PC-3 (cell line): ENCODE data around the gene UGT3A2. TPM values are rescaled to one million over a fixed set of nuclear protein-coding genes. Genes with fewer than 3 reads are reported as not detected.

Source experiments
- ATAC-seq: fragments of 200-7000 bp; cut with Tn5 transposase; 2 replicates; pipeline ENCODE4 v1.9.1; 2020; ENCODE audit warnings: mild to moderate bottlenecking, moderate library complexity
- BruUV-seq: library from RNA; stranded (reverse); fragments of 400-500 nt; replicated peaks from 2 replicates; lab custom pipeline; 2021; lab: Mats Ljungman, UMichigan
- CTCF ChIA-PET: fragments of 300-600 bp; sonication (Branson Sonifier 250); formaldehyde crosslinking; loops from one replicate; lab custom pipeline; 2022; ENCODE audit warnings: antibody characterized with exemption; lab: Charles Lee
- POLR2A ChIA-PET: fragments of 300-600 bp; sonication (Branson Sonifier 250); formaldehyde crosslinking; loops from one replicate; lab custom pipeline; 2022; ENCODE audit warnings: antibody characterized with exemption; ENCODE audit not compliant: unreplicated experiment; lab: Charles Lee
- DNase-seq: peaks from one replicate; pipeline ENCODE4 v3.0.0-alpha.2; 2015
- H2AFZ ChIP-seq: fragments of 300-600 bp; sonication (generic); 2 replicates; pipeline ENCODE4 v1.6.0; 2016; ENCODE audit warnings: antibody characterized with exemption, low read length
- H3F3A ChIP-seq: fragments of 300-600 bp; sonication (generic); one replicate; pipeline ENCODE4 v1.6.0; 2017; ENCODE audit warnings: antibody characterized with exemption, low read length, control low read depth, mild to moderate bottlenecking; ENCODE audit not compliant: unreplicated experiment
- H3K27ac ChIP-seq: fragments of 300-600 bp; sonication (generic); 2 replicates; pipeline ENCODE4 v1.5.1; 2016; ENCODE audit warnings: mild to moderate bottlenecking, low read length
- H3K27me3 ChIP-seq: fragments of 300-600 bp; sonication (generic); 2 replicates; pipeline ENCODE4 v1.6.1; 2016; ENCODE audit warnings: low read length, mixed read lengths
- H3K36me3 ChIP-seq: fragments of 300-600 bp; sonication (generic); 2 replicates; pipeline ENCODE4 v1.6.1; 2016; ENCODE audit warnings: low read depth, mixed run types, low read length, mixed read lengths
- H3K4me1 ChIP-seq: fragments of 300-600 bp; sonication (generic); 2 replicates; pipeline ENCODE4 v1.5.1; 2016; ENCODE audit warnings: low read length; ENCODE audit not compliant: insufficient read depth
- H3K4me2 ChIP-seq: fragments of 300-600 bp; sonication (generic); 2 replicates; pipeline ENCODE4 v1.6.0; 2016; ENCODE audit warnings: low read length
- H3K4me3 ChIP-seq: fragments of 300-600 bp; sonication (generic); 2 replicates; pipeline ENCODE4 v1.5.1; 2016; ENCODE audit warnings: mild to moderate bottlenecking, low read length, mixed read lengths
- H3K79me2 ChIP-seq: fragments of 300-600 bp; sonication (generic); 2 replicates; pipeline ENCODE4 v1.6.1; 2017; ENCODE audit warnings: low read length, mixed read lengths
- H3K9ac ChIP-seq: fragments of 300-600 bp; sonication (generic); 2 replicates; pipeline ENCODE4 v1.6.0; 2016; ENCODE audit warnings: mild to moderate bottlenecking, low read length
- H3K9me2 ChIP-seq: fragments of 300-600 bp; sonication (generic); replicated peaks from 2 replicates; pipeline ENCODE4 v1.6.1; 2016; ENCODE audit warnings: mixed run types, low read length, mixed read lengths
- H3K9me3 ChIP-seq: fragments of 300-600 bp; sonication (generic); 2 replicates; pipeline ENCODE4 v1.6.1; 2016; ENCODE audit warnings: low read length, mixed read lengths
- H4K20me1 ChIP-seq: fragments of 300-600 bp; sonication (generic); 2 replicates; pipeline ENCODE4 v1.6.1; 2016; ENCODE audit warnings: low read length, mixed read lengths
- CTCF ChIP-seq: fragments of 300-600 bp; sonication (generic); conservative IDR thresholded peaks from 2 replicates; pipeline ENCODE4 v1.5.1; 2017; ENCODE audit warnings: antibody characterized with exemption, low read depth, mild to moderate bottlenecking, low read length
- EZH2 ChIP-seq: fragments of 300-600 bp; sonication (generic); IDR thresholded peaks from one replicate; pipeline ENCODE4 v1.6.1; 2017; ENCODE audit warnings: antibody characterized with exemption, mild to moderate bottlenecking, low read length; ENCODE audit not compliant: unreplicated experiment
- EZH2phosphoT487 ChIP-seq: fragments of 300-600 bp; sonication (generic); IDR thresholded peaks from 2 replicates; pipeline ENCODE4 v1.6.1; 2018; ENCODE audit warnings: mild to moderate bottlenecking, antibody characterized with exemption, low read length, borderline replicate concordance
- intact Hi-C: fragments of 100-400 bp; cut with micrococcal nuclease; formaldehyde crosslinking; loops from 2 replicates; pipeline ENCODE4 v1.9.0; 2023
- total RNA-seq: library from RNA; depleted of rRNA; stranded (reverse); fragments of >200 nt; gene quantifications from 2 replicates; pipeline ENCODE4 v1.2.3, GENCODE V29; 2014; rRNA removed

Gene UGT3A2
- total RNA-seq, 1 experiment from 2014 or later, result not detected

GRCh38 chr5:35987776-35988175, 78.9 kb downstream of the UGT3A2 start:
- intact Hi-C loops, result loop anchor here (2.0 kb wide), 1 partner anchor 73 kb away; no protein-coding TSS in a partner anchor
- ATAC-seq (no peak), DNase-seq (no peak)
- H3K9me2 ChIP-seq, result no peaks in the 10 kb centered on the region
- CTCF ChIA-PET, result no interaction called here
- H3K4me1 ChIP-seq, result no peaks in the 10 kb centered on the region
- no peak overlapping the region for H3K4me2 ChIP-seq
- no peaks in the 10 kb centered on the region for H3F3A ChIP-seq
- no peaks in the 10 kb centered on the region for H3K36me3 ChIP-seq
- no peaks in the 10 kb centered on the region for H4K20me1 ChIP-seq
- POLR2A ChIA-PET, result no interaction called here
- H3K9me3 ChIP-seq, result no peaks in the 10 kb centered on the region
- H3K27me3 ChIP-seq, result peaks cover 76% of the 10 kb centered on the region
- H2AFZ ChIP-seq, result no peak overlapping the region
- no peak overlapping the region for H3K27ac ChIP-seq
- TF ChIP-seq CTCF (no peak), EZH2 (no peak), EZH2phosphoT487 (no peak)
- no peak overlapping the region for H3K4me3 ChIP-seq
- no peak overlapping the region for H3K9ac ChIP-seq
- BruUV-seq, result no TSS peak
- no peaks in the 10 kb centered on the region for H3K79me2 ChIP-seq

Other genes starting within 250 kb of the UGT3A2 start
- gene IL7R, start 210.0 kb downstream of the UGT3A2 start, total RNA-seq, result 7.1 and 7.4 TPM in 2 replicates
- gene CAPSL, start 128.3 kb downstream of the UGT3A2 start, total RNA-seq, result 0.11 TPM in 1 of 2 replicates, not detected in the other
- gene UGT3A1, start 75.5 kb downstream of the UGT3A2 start, total RNA-seq, result not detected in 2 replicates
- 9.1 and 21.1 TPM in 2 replicates for gene LMBRD2, start 85.0 kb upstream of the UGT3A2 start, total RNA-seq
- 32.0 and 33.2 TPM in 2 replicates for gene SKP2, start 85.2 kb upstream of the UGT3A2 start, total RNA-seq
- 17.7 and 22.9 TPM in 2 replicates for gene NADK2, start 175.0 kb upstream of the UGT3A2 start, total RNA-seq
- not detected in 2 replicates for gene RANBP3L, start 235.0 kb upstream of the UGT3A2 start, total RNA-seq